Type B pancreatic cell (in vitro differentiated cells): ENCODE data around the gene RPS6KA2. TPM values are rescaled to one million over a fixed set of nuclear protein-coding genes. Genes with fewer than 3 reads are reported as not detected.

Source experiments
- DNase-seq: peaks from one replicate; pipeline ENCODE4 v3.0.0; 2021; ENCODE audit warnings: mixed read lengths; ENCODE audit not compliant: unreplicated experiment; ENCODE audit errors: extremely low spot score
- H3K27ac Mint-ChIP-seq: 2 replicates; pipeline ENCODE4 v1.8.0; 2021; ENCODE audit warnings: mild to moderate bottlenecking, mixed read lengths
- H3K27me3 Mint-ChIP-seq: 2 replicates; pipeline ENCODE4 v1.8.0; 2021; ENCODE audit warnings: mixed read lengths
- H3K36me3 Mint-ChIP-seq: 2 replicates; pipeline ENCODE4 v1.8.0; 2021; ENCODE audit warnings: mixed read lengths
- H3K4me1 Mint-ChIP-seq: one replicate; pipeline ENCODE4 v1.8.0; 2021; ENCODE audit warnings: mixed read lengths; ENCODE audit not compliant: unreplicated experiment
- H3K4me3 Mint-ChIP-seq: 2 replicates; pipeline ENCODE4 v1.8.0; 2021; ENCODE audit warnings: mild to moderate bottlenecking, mixed read lengths
- H3K9me3 Mint-ChIP-seq: 2 replicates; pipeline ENCODE4 v1.8.0; 2021; ENCODE audit warnings: mixed read lengths
- CTCF ChIP-seq: fragments of 200-600 bp; sonication (generic); conservative IDR thresholded peaks from 2 replicates; pipeline ENCODE4 v1.5.0; 2021; ENCODE audit warnings: antibody characterized with exemption, mild to moderate bottlenecking
- total RNA-seq: library from RNA; stranded (reverse); gene quantifications from 2 replicates; pipeline ENCODE4 v1.2.1, GENCODE V29; 2021; ENCODE audit warnings: low replicate concordance

Gene RPS6KA2
- total RNA-seq, 1 donor from 2014 or later, result 23.8 TPM

- Mint-ChIP-seq H3K4me1 (peaks cover 48% of the 10 kb centered on the region), H3K9me3 (no peaks in the 10 kb centered on the region), H3K36me3 (peaks cover 17% of the 10 kb centered on the region), H3K27me3 (no peaks in the 10 kb centered on the region), H3K27ac (no peak overlapping the region), H3K4me3 (peak overlapping the region; percentile 8)
- DNase-seq, result no peak
- TF ChIP-seq CTCF, result no peak
These were observed 10.5 kb downstream of the RPS6KA2 start for GRCh38 chr6:166616261-166617238.

- no peak for TF ChIP-seq CTCF
- no peak overlapping the region for H3K27ac Mint-ChIP-seq
- H3K4me3 Mint-ChIP-seq, result no peak overlapping the region
- H3K27me3 Mint-ChIP-seq, result no peaks in the 10 kb centered on the region
- no peak for DNase-seq
- peaks cover 17% of the 10 kb centered on the region for H3K36me3 Mint-ChIP-seq
- no peaks in the 10 kb centered on the region for H3K9me3 Mint-ChIP-seq
- H3K4me1 Mint-ChIP-seq, result peaks cover 39% of the 10 kb centered on the region
These were observed 11.8 kb downstream of the RPS6KA2 start for GRCh38 chr6:166615059-166615770.

GRCh38 chr6:166614589-166614988 is 12.5 kb downstream of the RPS6KA2 start:
- no peaks in the 10 kb centered on the region for H3K27me3 Mint-ChIP-seq
- peaks cover 33% of the 10 kb centered on the region for H3K4me1 Mint-ChIP-seq
- H3K27ac Mint-ChIP-seq, result no peak overlapping the region
- no peaks in the 10 kb centered on the region for H3K9me3 Mint-ChIP-seq
- H3K36me3 Mint-ChIP-seq, result peaks cover 17% of the 10 kb centered on the region
- DNase-seq, result no peak
- TF ChIP-seq CTCF, result no peak
- H3K4me3 Mint-ChIP-seq, result no peak overlapping the region

GRCh38 chr6:166614171-166614583 is 12.9 kb downstream of the RPS6KA2 start:
- Mint-ChIP-seq H3K27ac (no peak overlapping the region), H3K9me3 (no peaks in the 10 kb centered on the region), H3K4me3 (peak overlapping the region; percentile 15), H3K27me3 (no peaks in the 10 kb centered on the region), H3K4me1 (peaks cover 32% of the 10 kb centered on the region), H3K36me3 (peaks cover 17% of the 10 kb centered on the region)
- DNase-seq, result no peak
- TF ChIP-seq CTCF, result no peak

- no peak for DNase-seq
- H3K4me1 Mint-ChIP-seq, result peaks cover 32% of the 10 kb centered on the region
- H3K9me3 Mint-ChIP-seq, result no peaks in the 10 kb centered on the region
- no peaks in the 10 kb centered on the region for H3K27me3 Mint-ChIP-seq
- peak overlapping the region; percentile 44 for H3K27ac Mint-ChIP-seq
- TF ChIP-seq CTCF, result no peak
- H3K36me3 Mint-ChIP-seq, result peaks cover 10% of the 10 kb centered on the region
- H3K4me3 Mint-ChIP-seq, result peak overlapping the region; percentile 7
These were observed 14.0 kb downstream of the RPS6KA2 start for GRCh38 chr6:166613027-166613426.
